ENCODE data around the gene LAMC3.

The LAMC3 gene

DNA sequence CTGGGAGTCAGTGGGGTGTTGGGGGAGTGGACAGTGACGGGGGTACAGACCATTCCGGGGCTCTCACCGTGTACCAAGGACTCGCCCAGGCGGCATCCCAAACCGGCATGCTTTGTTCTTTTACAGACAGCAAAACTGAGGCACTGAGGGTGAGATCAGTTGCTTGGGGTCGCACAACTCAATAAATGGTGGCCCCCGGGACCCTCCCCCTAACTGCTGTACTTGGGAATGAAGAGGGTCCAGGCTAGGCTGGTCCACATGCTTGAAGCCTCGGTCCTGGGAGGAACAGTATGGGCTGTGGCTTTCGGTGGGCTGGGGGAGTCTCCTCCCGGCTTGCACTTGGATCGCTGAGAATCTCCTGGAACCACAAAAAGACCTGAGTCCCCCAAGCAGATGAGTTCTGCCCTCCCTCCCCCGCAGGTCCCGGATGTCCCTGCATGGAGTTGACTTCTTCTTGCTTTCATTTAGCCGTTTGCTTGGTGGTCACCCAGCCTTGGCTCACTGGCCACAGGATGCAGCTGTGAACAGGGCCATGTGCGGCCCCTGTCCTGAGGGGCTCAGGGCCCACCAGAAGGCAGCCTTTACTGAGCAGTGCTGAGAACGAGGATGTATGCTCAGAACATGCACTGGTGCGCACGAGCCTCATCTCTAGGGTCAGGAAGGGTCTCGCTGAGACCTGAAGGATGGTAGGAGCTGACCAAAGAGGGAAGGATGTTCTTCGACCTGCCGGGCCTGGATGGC lies 4.2 kb downstream of the LAMC3 start:
- DNase-seq: no peak

DNA sequence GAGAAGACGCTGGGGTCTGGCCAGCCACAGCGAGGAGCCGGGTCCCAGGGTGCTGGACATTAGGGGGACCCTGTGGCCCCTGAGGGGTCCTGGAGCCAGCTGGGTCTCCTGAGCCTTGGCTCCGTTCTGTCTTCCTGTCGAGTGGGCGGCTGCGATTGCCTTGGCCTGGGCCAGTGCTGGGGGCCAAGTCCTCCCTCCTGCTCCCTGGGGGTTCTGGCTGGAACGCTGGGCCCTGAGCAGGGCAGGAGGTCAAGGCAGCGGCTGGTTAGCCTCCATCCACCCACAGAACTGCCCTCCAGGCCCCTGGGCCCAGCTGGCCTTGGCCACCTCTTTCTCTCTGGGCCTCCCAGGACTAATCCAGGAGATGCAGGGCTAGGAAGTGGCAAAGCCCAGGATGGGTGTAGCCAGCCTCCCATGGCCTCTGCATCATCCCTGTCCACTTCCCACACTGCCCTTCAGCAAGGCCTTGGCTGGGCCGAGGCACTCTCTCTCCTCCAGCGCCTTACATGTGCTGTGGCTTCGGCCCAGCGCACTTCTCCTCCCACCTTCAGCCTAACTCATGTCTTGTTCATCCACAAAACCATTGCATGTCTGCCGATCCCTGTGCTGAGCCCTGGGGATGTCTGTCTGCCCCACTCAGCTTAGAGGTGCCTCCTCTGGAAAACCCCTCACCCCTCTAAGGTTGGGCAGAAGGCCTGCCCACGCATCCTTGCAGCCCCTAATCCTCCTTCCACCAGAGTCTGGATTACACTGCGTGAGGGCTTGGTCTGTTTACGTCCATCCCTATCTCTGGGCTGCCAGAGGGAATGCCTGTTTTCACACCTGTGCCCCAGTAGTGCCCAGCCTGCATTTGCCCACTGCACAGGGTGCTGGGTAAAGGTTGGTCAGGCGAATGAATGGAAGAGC lies 5.0 kb downstream of the LAMC3 start:
- DNase-seq: no peak

GRCh38 chr9:131015112-131015511 lies 6.1 kb downstream of the LAMC3 start:
- no peak for DNase-seq

DNA sequence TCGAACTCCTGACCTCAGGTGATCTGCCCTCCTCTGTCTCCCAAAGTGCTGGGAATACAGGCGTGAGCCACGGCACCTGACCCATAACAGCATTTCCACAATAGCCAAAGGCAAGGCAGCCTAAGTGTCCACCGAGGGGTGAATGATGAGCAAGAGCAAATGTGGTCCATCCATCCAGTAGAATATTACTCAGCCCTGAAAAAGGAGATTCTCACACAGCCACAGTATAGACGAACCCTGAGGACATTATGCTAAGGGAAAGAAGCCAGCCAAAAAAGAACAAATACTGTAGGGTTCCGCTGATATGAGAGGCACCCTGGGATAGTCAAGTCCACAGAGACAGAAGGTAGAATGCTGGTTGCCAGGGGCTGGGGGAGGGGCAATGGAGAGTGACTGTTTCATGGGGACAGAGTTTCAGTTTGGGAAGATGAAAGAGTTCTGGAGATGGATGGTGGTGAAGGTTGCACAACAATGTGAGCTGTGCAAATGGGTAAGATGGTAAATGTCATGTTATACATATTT lies 7.0 kb downstream of the LAMC3 start:
- no peak for DNase-seq

DNA sequence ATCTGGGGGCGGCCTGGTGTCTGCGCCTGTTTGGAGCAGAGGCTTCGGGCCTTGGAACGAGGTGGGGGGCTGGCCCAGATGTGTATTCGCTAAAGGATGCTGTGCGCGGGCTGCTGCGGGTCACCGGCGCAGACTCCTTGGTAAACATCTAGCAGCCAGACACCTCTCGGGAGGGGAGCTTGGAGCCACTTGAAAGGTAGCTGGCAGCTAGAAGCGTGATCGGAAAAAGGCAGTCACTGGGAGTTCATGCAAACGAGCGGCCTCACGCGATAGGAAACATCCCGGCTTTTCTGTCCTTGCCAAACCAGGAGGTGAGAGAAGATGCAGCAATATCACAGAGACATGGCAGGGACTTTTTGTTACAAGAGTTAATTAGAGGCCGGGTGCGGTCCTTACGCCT lies 8.1 kb downstream of the LAMC3 start:
- DNase-seq: no peak

GRCh38 chr9:131018621-131019020 lies 9.6 kb downstream of the LAMC3 start:
- no peak for DNase-seq

- no peak for DNase-seq
These were observed 10.6 kb downstream of the LAMC3 start for GRCh38 chr9:131019388-131020239.

GRCh38 chr9:131020388-131020787 lies 11.4 kb downstream of the LAMC3 start:
- DNase-seq: no peak

GRCh38 chr9:131020862-131021261 lies 11.9 kb downstream of the LAMC3 start:
- DNase-seq: no peak

DNA sequence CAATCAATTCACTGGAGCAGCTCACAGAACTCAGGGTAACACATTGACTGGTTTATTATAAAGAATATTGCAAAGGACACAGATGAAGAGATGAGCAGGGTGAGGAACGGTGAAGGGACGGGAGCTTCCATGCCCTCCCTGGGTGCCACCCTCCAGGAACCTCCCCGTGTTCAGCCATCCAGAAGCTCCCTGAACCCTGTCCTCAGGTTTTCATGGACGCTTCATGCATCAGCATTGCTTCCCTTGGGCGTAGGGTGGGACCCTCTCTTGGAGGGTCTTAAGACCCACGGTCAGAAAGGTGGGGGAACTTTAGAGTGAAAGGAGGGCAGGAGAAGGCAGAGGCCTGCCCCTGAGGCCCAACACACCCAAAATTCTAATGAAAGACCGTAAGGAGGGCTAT lies 12.8 kb downstream of the LAMC3 start:
- no peak for DNase-seq

DNA sequence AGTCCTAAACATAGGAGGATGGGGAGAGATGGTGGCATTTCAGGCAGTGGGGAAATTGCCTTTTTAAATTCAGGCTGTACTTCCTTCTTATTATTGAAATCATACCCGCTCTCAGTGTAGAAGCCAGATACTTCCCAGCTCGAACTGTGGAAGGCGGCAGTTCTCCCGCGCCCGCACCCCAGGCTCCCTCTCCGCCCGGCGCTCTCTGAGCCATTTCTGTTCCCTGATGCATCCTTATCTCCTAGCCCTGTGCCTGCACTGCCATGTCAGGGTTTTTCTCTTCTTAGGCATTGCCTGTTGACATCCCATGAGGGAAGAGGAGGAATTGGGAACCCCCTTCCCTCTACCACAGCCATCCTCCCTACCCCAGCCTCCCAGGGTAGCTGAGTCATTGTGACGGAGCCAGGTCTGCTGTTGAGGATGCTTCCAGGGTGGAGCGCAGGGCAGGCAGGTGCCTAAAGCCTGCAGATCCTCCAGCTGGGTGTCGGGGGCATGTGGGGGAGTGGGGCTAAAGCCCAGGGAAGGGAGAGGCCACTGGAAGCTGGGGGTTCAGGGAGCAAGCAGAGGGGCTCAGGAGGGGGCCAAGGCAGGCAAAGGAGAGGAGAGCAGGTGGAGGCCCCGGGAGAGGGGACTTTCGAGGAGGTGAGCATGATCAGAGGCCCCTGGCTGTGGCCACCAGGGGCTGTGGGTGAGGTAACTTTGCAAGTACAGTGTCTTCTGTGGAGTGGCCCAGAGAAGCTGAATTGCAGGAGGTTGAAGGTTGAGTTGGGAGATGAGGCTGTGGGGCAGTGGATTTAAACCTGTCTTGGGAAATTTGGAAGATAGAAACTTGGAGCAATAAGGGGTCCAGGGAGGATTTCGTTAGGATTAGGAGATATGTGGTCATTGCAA lies 16.2 kb downstream of the LAMC3 start:
- no peak for DNase-seq

- no peak for DNase-seq
These were observed 17.2 kb downstream of the LAMC3 start for GRCh38 chr9:131025953-131026858.

DNA sequence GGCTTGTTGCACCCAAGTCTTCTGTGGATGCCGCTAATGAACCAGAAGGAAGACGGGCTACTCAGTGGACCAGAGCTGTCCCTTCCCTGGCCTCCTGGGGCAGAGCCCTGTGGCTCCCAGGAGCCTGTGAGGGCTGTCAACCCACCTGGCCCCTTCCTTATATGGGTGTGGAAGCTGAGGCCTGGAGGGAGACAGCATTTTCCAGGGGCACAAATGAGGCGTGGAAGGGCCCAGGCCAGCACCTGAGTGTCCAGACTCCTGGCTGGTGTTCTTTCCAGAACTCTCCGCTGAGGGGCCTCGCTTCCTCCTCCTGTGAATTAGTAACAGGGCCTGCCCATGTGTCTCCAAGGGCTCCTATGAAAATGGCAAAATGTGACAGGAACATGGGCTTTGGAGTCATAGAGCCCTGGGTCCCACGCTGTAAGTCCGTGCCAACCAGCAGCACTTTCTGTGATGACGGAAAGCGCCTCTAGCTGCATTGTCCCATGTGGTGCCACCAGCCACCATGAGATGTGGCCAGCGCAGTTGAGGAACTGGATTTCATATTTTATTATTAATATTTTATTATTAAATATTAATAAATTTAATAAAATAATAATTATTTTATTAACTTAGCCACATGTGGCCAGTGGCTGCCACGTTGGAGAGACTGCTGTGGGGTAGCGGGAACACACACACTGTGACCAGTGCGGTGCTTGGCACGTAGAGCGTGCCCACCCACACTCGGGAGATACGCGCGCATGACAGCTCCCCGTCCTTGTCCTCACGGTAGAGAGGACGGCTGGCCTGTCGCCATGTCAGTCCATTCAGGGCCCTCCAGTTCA lies 18.3 kb downstream of the LAMC3 start:
- DNase-seq: no peak

DNA sequence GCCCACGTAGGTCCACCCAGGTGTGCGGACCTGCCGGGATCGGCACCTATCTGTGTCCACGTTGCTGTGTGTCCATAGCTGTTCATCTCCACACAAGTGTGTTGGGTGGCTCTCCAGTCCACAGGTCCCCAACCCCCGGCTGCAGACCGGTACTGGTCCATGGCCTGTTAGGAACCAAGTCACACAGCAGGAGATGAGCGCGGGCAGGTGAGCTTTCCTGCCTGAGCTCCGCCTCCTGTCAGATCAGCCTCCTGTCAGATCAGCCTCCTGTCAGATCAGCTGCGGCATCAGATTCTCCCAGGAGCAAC lies 18.9 kb downstream of the LAMC3 start:
- DNase-seq: no peak

DNA sequence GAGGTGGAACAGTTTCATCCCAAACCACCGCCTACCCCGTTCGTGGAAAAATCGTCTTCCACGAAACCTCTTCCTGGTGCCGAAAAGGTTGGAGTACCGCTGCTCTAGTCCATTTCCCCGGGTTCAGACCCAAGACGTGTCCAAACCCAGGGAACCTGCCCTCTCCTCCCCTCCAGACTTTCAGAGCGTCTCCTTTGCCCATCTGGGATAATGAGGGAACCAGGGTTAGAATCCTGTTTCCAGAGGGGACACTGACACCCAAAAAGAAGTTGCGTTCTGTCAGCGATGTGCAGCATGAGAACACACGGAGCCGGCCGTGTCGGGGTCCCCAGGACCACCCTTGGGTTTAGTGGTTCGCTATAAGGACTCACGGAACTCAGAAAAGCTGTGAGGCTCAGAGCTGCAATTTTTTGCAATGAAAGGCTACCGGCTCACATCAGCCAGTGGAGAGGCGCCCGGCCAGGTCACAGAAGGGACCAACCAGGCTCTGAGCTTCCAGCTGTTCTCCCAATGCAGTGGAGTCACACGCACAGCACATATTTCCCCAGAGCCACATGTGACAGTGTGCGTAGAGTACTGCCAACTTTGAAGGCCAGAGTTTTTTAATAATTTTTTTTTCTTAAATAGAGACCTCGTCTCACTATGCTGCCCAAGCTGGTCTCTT lies 19.4 kb downstream of the LAMC3 start:
- no peak for DNase-seq

DNA sequence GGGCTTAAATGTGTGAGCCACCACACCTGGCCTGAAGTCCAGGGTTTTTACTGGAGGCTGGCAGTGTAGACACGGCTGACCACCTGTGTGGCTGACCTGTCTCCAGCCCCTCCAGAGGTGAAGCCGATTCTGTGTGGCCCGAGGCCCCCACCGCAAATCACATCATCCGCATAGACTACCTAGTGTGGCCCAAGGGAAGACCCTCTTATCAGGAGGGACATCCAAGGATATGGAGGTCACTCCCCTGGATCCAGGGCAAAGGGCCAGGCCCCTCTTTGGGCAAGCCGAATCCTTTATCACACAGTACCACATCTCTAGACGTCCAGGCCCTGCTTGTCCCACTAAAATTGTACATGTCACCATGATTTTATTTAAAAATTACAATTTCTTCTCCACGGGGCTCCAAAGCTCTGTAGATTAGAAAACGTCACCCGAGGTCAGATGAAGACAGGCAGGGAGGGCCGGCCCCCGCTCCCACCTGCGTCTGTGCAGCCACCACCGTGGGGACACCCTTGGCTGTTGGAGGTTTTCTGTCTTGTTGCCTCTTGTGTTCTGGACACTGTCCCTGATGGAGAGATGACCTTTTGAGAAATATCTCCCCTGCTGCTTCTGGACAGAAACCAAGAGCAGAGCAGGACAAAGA lies 20.1 kb downstream of the LAMC3 start:
- DNase-seq: no peak

DNA sequence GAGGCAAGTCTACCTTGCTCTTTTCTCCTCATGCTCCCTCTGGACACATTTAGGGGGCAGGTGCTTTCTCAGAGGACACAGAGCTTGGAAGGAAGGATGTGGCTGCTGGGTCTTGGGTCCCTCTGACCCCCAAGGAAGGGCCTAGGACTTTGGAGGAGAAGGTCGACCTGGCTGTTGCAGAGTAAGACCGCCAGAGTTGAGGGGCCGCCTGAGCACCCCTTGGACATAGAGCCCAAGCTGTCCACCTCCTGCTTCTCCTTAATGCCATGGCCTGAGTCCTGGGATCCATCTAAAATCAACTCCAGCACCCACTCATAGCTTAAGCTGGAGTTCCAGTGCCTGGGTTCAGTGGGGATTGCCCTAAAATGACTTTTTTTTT lies 20.6 kb downstream of the LAMC3 start:
- DNase-seq: no peak

DNA sequence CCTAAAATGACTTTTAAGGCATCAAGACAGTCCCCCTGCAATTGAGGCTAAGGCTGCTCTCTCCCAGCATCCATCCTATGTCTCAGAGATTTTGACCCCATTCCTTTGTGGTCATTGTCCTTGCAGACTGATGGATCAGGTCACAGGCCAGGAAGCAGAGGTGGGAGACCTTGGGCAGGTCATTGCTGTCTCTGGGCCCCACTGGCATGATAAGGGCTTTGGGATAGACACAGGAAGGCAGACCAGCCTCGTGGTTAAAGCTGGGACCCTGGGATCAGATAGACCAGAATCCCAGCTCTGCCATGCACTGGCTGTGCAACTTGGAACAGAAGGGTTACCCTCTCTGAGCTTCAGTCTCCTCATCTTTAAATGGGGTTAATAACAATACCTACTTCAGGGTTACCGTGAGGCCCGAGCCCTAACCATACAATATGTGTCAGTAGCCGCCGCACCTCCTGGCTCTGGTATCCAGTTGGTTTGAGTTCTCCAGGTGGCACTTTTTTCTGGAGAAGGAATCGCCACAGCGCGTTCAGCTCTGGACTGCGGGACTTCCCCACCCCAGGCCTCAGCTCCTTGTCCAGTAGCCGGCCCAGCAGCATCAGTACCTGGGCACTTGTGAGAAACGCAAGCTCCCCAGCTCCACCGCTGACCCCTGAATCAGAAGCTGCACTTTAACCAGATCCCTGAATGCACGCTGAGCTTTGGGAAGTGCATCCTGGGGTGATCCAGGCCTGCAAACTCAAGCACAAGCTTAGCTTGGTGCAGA lies 21.4 kb downstream of the LAMC3 start:
- DNase-seq: no peak

Data from activated CD8-positive, alpha-beta memory T cell treated with anti-CD3 and anti-CD28 coated beads, Interleukin-2, amount 50 U/mL, for 48 hours (primary cell).